ENCODE data around the gene DOP1A. TPM values are rescaled to one million over a fixed set of nuclear protein-coding genes. Genes with fewer than 3 reads are reported as not detected.
A peak's percentile ranks its signal among the peaks of the same experiment; 100 is the strongest.

DOP1A gene
- total RNA-seq, 1 donor: 44.0 TPM

GRCh38 chr6:83124553-83124952, 57.1 kb downstream of the DOP1A start:
- H3K4me3 ChIP-seq (ENCODE audit: low read depth, low read length): no peak overlapping the region
- TF ChIP-seq CTCF (IDR thresholded peaks at IDR 0.05; ENCODE audit: insufficient read depth, low read depth, low read length): no peak
- no peak for DNase-seq (ENCODE audit: low read depth)

GRCh38 chr6:83125425-83125824, 58.0 kb downstream of the DOP1A start:
- DNase-seq (ENCODE audit: low read depth): no peak
- no peak overlapping the region for H3K4me3 ChIP-seq (ENCODE audit: low read depth, low read length)

GRCh38 chr6:83126223-83126622, 58.8 kb downstream of the DOP1A start:
- TF ChIP-seq CTCF (IDR thresholded peaks at IDR 0.05; ENCODE audit: insufficient read depth, low read depth, low read length): no peak
- no peak overlapping the region for H3K4me3 ChIP-seq (ENCODE audit: low read depth, low read length)
- DNase-seq (ENCODE audit: low read depth): no peak

More at GRCh38 chr6:83125425-83125824, 58.0 kb downstream of the DOP1A start:
- TF ChIP-seq CTCF (IDR thresholded peaks at IDR 0.05; ENCODE audit: insufficient read depth, low read depth, low read length): no peak

- no peak for DNase-seq (ENCODE audit: low read depth)
- no peak overlapping the region for H3K4me3 ChIP-seq (ENCODE audit: low read depth, low read length)
- TF ChIP-seq CTCF (IDR thresholded peaks at IDR 0.05; ENCODE audit: insufficient read depth, low read depth, low read length): no peak
These were observed 59.3 kb downstream of the DOP1A start for GRCh38 chr6:83126807-83127206.

GRCh38 chr6:83127258-83127657, 59.8 kb downstream of the DOP1A start:
- DNase-seq (ENCODE audit: low read depth): no peak
- H3K4me3 ChIP-seq (ENCODE audit: low read depth, low read length): no peak overlapping the region
- TF ChIP-seq CTCF (IDR thresholded peaks at IDR 0.05; ENCODE audit: insufficient read depth, low read depth, low read length): no peak

- no peak overlapping the region for H3K4me3 ChIP-seq (ENCODE audit: low read depth, low read length)
- no peak for TF ChIP-seq CTCF (IDR thresholded peaks at IDR 0.05; ENCODE audit: insufficient read depth, low read depth, low read length)
- no peak for DNase-seq (ENCODE audit: low read depth)
These were observed 60.5 kb downstream of the DOP1A start for GRCh38 chr6:83127976-83128375.

GRCh38 chr6:83132121-83132520, 64.7 kb downstream of the DOP1A start:
- H3K4me3 ChIP-seq (ENCODE audit: low read depth, low read length): no peak overlapping the region
- no peak for TF ChIP-seq CTCF (IDR thresholded peaks at IDR 0.05; ENCODE audit: insufficient read depth, low read depth, low read length)
- DNase-seq (ENCODE audit: low read depth): peak; percentile 55
